Spinal cord (tissue), 10 donors: ENCODE results near the gene KCTD21. TPM values are rescaled to one million over a fixed set of nuclear protein-coding genes. Genes with fewer than 3 reads are reported as not detected.

Experiments used
- DNase-seq, 6 donors: peaks; one replicate each; pipeline versions ENCODE4 v3.0.0 to v3.0.0-alpha.2; 2013 to 2015; ENCODE audit warnings: low spot score in 6 of 6, low read depth in 4 of 6
- H3K27ac ChIP-seq: one replicate; pipeline ENCODE4 v1.5.1; 2013; ENCODE audit warnings: low read depth, low read length, control low read depth
- H3K27me3 ChIP-seq: one replicate; pipeline ENCODE4 v1.6.1; 2013; ENCODE audit warnings: low read length; ENCODE audit not compliant: control insufficient read depth, insufficient read depth
- H3K36me3 ChIP-seq: one replicate; pipeline ENCODE4 v1.6.1; 2013; ENCODE audit warnings: low read length; ENCODE audit not compliant: control insufficient read depth, insufficient read depth
- H3K4me1 ChIP-seq: one replicate; pipeline ENCODE4 v1.6.1; 2013; ENCODE audit warnings: low read length; ENCODE audit not compliant: control insufficient read depth, insufficient read depth
- H3K4me3 ChIP-seq: one replicate; pipeline ENCODE4 v1.5.1; 2013; ENCODE audit warnings: low read depth, low read length, control low read depth
- H3K9me3 ChIP-seq: one replicate; pipeline ENCODE4 v1.6.1; 2013; ENCODE audit warnings: low read length; ENCODE audit not compliant: control insufficient read depth, insufficient read depth
- WGBS: methylation state at CpG from one replicate; pipeline ENCODE4 v1.1.5; 2013; ENCODE audit warnings: missing lambda C conversion rate; ENCODE audit not compliant: insufficient coverage; 5-methylcytosine and 5-hydroxymethylcytosine counted together
- polyA plus RNA-seq, 2 donors: library from polyadenylated mRNA; unstranded; fragments of 120-200 nt; gene quantifications; one replicate each; pipeline ENCODE4 v1.2.1, GENCODE V29; 2013; ENCODE audit not compliant: insufficient read length in 2 of 2
- small RNA-seq: library from RNA; depleted of rRNA; stranded (forward); fragments of <200 nt; gene quantifications from one replicate; pipeline ENCODE3, GENCODE V24; 2014; ENCODE audit warnings: low replicate concordance
- total RNA-seq, 2 donors: library from RNA; depleted of rRNA in 1 of 2; stranded (reverse); fragments of 120-200 nt in 1 of 2; fragments of >200 nt in 1 of 2; gene quantifications; one replicate each; pipeline versions ENCODE4 v1.2.3 to v1.2.4, GENCODE V29; 2013 to 2014
- donor health status: healthy.

Gene KCTD21
- total and polyA plus RNA-seq, 4 donors: 7.6 to 17.6 (median 14.6) TPM

GRCh38 chr11:78138291-78138690 is 50.1 kb downstream of the KCTD21 start:
- WGBS: 90% methylated on average over 2 of the region's 4 CpGs
- Histone ChIP-seq H3K27me3 (no peaks in the 10 kb centered on the region), H3K27ac (no peak overlapping the region), H3K36me3 (peaks cover 23% of the 10 kb centered on the region), H3K4me1 (peaks cover 14% of the 10 kb centered on the region), H3K4me3 (no peak overlapping the region), H3K9me3 (no peaks in the 10 kb centered on the region)
- no peak for DNase-seq

- Histone ChIP-seq H3K4me1 (no peaks in the 10 kb centered on the region), H3K27ac (no peak overlapping the region), H3K27me3 (no peaks in the 10 kb centered on the region), H3K36me3 (peaks cover 12% of the 10 kb centered on the region), H3K4me3 (no peak overlapping the region), H3K9me3 (no peaks in the 10 kb centered on the region)
- whole genome bisulfite sequencing: 0% methylated on average over 1 of the region's 2 CpGs
- DNase-seq: no peak
Observed at GRCh38 chr11:78132475-78132874, 56.0 kb downstream of the KCTD21 start.

- Histone ChIP-seq H3K4me1 (no peaks in the 10 kb centered on the region), H3K27me3 (no peaks in the 10 kb centered on the region), H3K9me3 (no peaks in the 10 kb centered on the region), H3K27ac (no peak overlapping the region), H3K36me3 (peaks cover 12% of the 10 kb centered on the region), H3K4me3 (no peak overlapping the region)
- no peak for DNase-seq
- 50% methylated on average over 2 of the region's 3 CpGs for WGBS
Observed at GRCh38 chr11:78131956-78132355, 56.5 kb downstream of the KCTD21 start.

- no peak for DNase-seq
Observed at GRCh38 chr11:78127403-78127802, 61.0 kb downstream of the KCTD21 start.

More at GRCh38 chr11:78127403-78127802, 61.0 kb downstream of the KCTD21 start:
- WGBS: 100% methylated on average over 1 of the region's 3 CpGs
- no peaks in the 10 kb centered on the region for H3K4me1 ChIP-seq
- H3K9me3 ChIP-seq: no peaks in the 10 kb centered on the region
- peaks cover 4% of the 10 kb centered on the region for H3K36me3 ChIP-seq
- H3K27me3 ChIP-seq: no peaks in the 10 kb centered on the region
- H3K27ac ChIP-seq: no peak overlapping the region
- H3K4me3 ChIP-seq: no peak overlapping the region

Small RNA genes within 50 kb of the gene (small RNA-seq; reads per million reads assigned to genes)
- not detected for gene RNU6-126P

Other genes with a start within 250 kb of the KCTD21 start
- gene INTS4, start 194.0 kb downstream of the KCTD21 start, total RNA-seq: 10 to 100 TPM; 31.9 to 42.3 TPM
- gene INTS4, start 194.0 kb downstream of the KCTD21 start, polyA plus RNA-seq: 10 to 100 TPM; 25.3 to 27.5 TPM
- gene KCTD14, start 165.3 kb downstream of the KCTD21 start, total RNA-seq: 1 to 10 TPM; 3.1 to 6.4 TPM
- 1 to 10 TPM; 1.8 to 3.2 TPM for gene KCTD14, start 165.3 kb downstream of the KCTD21 start, polyA plus RNA-seq
- under 1 TPM; 0.11 to 0.20 TPM for gene THRSP, start 124.8 kb downstream of the KCTD21 start, total RNA-seq
- under 1 TPM; 0.29 to 0.41 TPM for gene THRSP, start 124.8 kb downstream of the KCTD21 start, polyA plus RNA-seq
- gene NDUFC2, start 108.8 kb downstream of the KCTD21 start, total RNA-seq: 100 to 1,000 TPM in 1 of 2 donors, 10 to 100 TPM in 1; 82.2 to 257 TPM
- gene NDUFC2, start 108.8 kb downstream of the KCTD21 start, polyA plus RNA-seq: 100 to 1,000 TPM; 263 to 275 TPM
- 10 to 100 TPM; 43.3 to 55.7 TPM for gene ALG8, start 49.0 kb downstream of the KCTD21 start, total RNA-seq
- gene ALG8, start 49.0 kb downstream of the KCTD21 start, polyA plus RNA-seq: 10 to 100 TPM; 38.0 to 48.0 TPM
- 1 to 10 TPM; 7.4 to 8.2 TPM for gene USP35, start 293 bp upstream of the KCTD21 start, total RNA-seq
- 10 to 100 TPM; 14.2 to 14.6 TPM for gene USP35, start 293 bp upstream of the KCTD21 start, polyA plus RNA-seq
- gene GAB2, start 229.2 kb upstream of the KCTD21 start, total RNA-seq: 10 to 100 TPM; 16.2 to 24.3 TPM
- 10 to 100 TPM; 30.7 to 31.5 TPM for gene GAB2, start 229.2 kb upstream of the KCTD21 start, polyA plus RNA-seq